Thymus (tissue), 11 donors: ENCODE measurements around the gene VEZF1. TPM values are rescaled to one million over a fixed set of nuclear protein-coding genes. Genes with fewer than 3 reads are reported as not detected.
A peak's percentile ranks its signal among the peaks of the same experiment; 100 is the strongest.

Experiments
- DNase-seq, 9 donors: peaks; one replicate each; pipeline ENCODE4 v3.0.0-alpha.2; 2013; ENCODE audit warnings: low spot score in 9 of 9, low read depth in 6 of 9, missing footprints in 1 of 9
- H3K27ac ChIP-seq, 2 donors: one replicate each; pipeline ENCODE4 v1.5.1; 2013; ENCODE audit warnings: control low read depth in 1 of 2, low read depth in 1 of 2, low read length in 1 of 2, mild to moderate bottlenecking in 1 of 2, moderate library complexity in 1 of 2
- H3K27me3 ChIP-seq, 2 donors: one replicate each; pipeline ENCODE4 v1.5.1; 2013; ENCODE audit warnings: low read length in 1 of 2; ENCODE audit not compliant: control insufficient read depth in 2 of 2, insufficient read depth in 1 of 2
- H3K36me3 ChIP-seq, 2 donors: one replicate each; pipeline ENCODE4 v1.5.1; 2013; ENCODE audit warnings: low read length in 1 of 2, mild to moderate bottlenecking in 1 of 2, moderate library complexity in 1 of 2; ENCODE audit not compliant: control insufficient read depth in 2 of 2, insufficient read depth in 2 of 2
- H3K4me1 ChIP-seq, 2 donors: one replicate each; pipeline ENCODE4 v1.5.1; 2013; ENCODE audit warnings: low read length in 2 of 2; ENCODE audit not compliant: control insufficient read depth in 2 of 2, insufficient read depth in 2 of 2
- H3K4me3 ChIP-seq, 2 donors: one replicate each; pipeline ENCODE4 v1.5.1; 2013; ENCODE audit warnings: low read length in 2 of 2, control low read depth in 1 of 2, mild to moderate bottlenecking in 1 of 2
- H3K9me3 ChIP-seq, 2 donors: one replicate each; pipeline ENCODE4 v1.5.1; 2013; ENCODE audit warnings: low read length in 1 of 2, mild to moderate bottlenecking in 1 of 2; ENCODE audit not compliant: control insufficient read depth in 2 of 2, insufficient read depth in 1 of 2
- WGBS: extraction: QIAGEN DNeasy Blood & Tissue Kit; methylation state at CpG from one replicate; pipeline ENCODE4 v1.1.7; 2013; 5-methylcytosine and 5-hydroxymethylcytosine counted together
- polyA plus RNA-seq: library from polyadenylated mRNA; stranded (reverse); fragments of 200-250 nt; gene quantifications from one replicate; pipeline ENCODE4 v1.2.3, GENCODE V29; 2013
- total RNA-seq: library from RNA; stranded (reverse); fragments of 120-200 nt; gene quantifications from one replicate; pipeline ENCODE4 v1.2.4, GENCODE V29; 2013
- donor health status: healthy.

The VEZF1 gene
- total and polyA plus RNA-seq, 2 donors, result 31.8 to 39.7 TPM

DNA sequence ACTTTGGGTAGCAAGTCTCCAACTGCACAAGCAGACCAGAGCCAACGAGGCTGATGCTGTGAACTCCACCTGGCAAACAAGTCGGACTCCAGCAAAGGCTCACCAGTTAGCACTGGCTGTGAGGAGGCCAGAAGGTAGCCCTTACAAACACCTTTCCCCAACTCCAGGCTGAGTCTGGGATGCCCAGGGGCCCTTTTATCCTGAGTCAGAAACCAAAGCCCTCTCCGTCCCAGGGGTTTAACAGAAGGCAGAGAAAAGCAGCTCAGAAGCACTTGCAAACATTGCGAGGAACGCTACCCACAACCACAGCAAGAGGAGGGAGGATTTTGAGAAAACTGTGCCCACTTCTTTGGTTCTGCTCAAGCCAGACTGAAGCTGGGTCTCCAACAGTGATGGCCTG is 57.8 kb downstream of the VEZF1 start:
- 98% methylated on average over 5 of the region's 5 CpGs for WGBS
- Histone ChIP-seq H3K4me3 (no peak overlapping the region), H3K27ac (no peak overlapping the region), H3K27me3 (peaks cover 2 to 19% of the 10 kb centered on the region in 2 donors), H3K4me1 (peaks cover 0 to 29% of the 10 kb centered on the region in 2 donors), H3K9me3 (no peaks in the 10 kb centered on the region), H3K36me3 (no peaks in the 10 kb centered on the region)
- no peak for DNase-seq

DNA sequence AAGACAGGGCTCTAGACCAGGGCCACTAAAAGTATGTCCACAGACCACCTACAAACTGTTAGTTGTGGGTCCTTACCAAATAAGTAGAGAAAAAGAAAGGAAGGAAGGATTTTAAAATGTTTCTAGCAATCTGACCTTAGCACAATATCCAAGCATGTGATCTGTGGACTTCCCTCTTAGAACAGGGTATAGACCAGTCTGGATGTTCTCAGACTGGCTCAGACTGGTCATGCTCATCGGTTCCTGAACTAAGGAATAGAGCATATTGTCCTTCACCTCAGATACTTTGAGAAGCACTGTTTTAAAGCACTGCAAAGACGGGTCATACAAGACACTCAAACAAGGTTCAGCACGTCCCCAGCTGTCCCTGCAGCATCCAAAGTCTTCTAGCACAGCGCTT is 58.7 kb downstream of the VEZF1 start:
- peaks cover 0 to 32% of the 10 kb centered on the region in 2 donors for H3K4me1 ChIP-seq
- H3K27me3 ChIP-seq, result peaks cover 0 to 14% of the 10 kb centered on the region in 2 donors
- H3K9me3 ChIP-seq, result no peaks in the 10 kb centered on the region
- WGBS, result 76% methylated on average over 4 of the region's 4 CpGs
- H3K36me3 ChIP-seq, result no peaks in the 10 kb centered on the region
- no peak overlapping the region for H3K4me3 ChIP-seq
- no peak for DNase-seq
- H3K27ac ChIP-seq, result no peak overlapping the region

GRCh38 chr17:57928928-57929327 is 59.1 kb downstream of the VEZF1 start:
- no peak for DNase-seq
- H3K4me1 ChIP-seq, result peaks cover 0 to 34% of the 10 kb centered on the region in 2 donors
- H3K27ac ChIP-seq, result no peak overlapping the region
- 96% methylated on average over 5 of the region's 5 CpGs for WGBS
- H3K4me3 ChIP-seq, result no peak overlapping the region
- H3K36me3 ChIP-seq, result no peaks in the 10 kb centered on the region
- H3K27me3 ChIP-seq, result peaks cover 0 to 14% of the 10 kb centered on the region in 2 donors
- H3K9me3 ChIP-seq, result no peaks in the 10 kb centered on the region

DNA sequence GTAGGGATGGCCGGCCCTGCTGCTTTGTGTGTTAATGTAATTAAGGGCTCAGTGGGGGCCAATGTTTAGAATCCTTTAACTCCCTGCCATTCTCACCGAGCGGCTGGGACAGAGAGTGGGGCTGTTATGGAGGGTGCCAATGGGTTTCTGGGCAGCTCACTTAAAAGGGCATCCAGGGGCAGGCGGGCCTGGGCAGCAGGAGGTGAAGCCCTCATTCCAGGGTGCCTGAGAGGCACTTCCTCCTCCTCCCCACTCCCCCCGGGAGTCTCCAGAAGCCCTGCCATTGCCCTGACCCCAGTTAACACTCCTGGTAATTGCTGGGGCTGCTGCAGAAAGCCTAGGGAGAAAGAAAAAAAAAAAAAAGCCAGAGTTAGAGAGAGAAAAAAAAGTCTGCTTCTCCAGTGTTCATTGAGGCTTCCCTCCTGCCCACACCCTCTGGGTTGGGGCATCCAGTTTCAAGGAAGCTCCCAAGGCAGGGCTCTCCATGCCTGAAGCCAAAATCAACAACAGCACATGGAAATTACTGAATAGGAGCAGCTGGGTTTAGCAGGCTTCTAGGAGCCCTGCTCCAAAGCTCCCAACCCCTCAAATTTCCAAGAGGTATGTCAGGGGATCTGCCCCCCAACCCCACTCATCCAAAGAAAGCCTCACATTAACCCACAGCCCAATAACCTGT is 60.9 kb downstream of the VEZF1 start:
- H3K4me1 ChIP-seq, result peaks cover 0 to 27% of the 10 kb centered on the region in 2 donors
- peaks cover 0 to 12% of the 10 kb centered on the region in 2 donors for H3K27me3 ChIP-seq
- H3K9me3 ChIP-seq, result no peaks in the 10 kb centered on the region
- H3K4me3 ChIP-seq, result no peak overlapping the region
- no peak for DNase-seq
- WGBS, result 88% methylated on average over 5 of the region's 5 CpGs
- H3K36me3 ChIP-seq, result no peaks in the 10 kb centered on the region
- H3K27ac ChIP-seq, result no peak overlapping the region

- Histone ChIP-seq H3K4me1 (peaks cover 0 to 28% of the 10 kb centered on the region in 2 donors), H3K9me3 (no peaks in the 10 kb centered on the region), H3K27me3 (peaks cover 0 to 12% of the 10 kb centered on the region in 2 donors), H3K27ac (no peak overlapping the region), H3K36me3 (no peaks in the 10 kb centered on the region), H3K4me3 (no peak overlapping the region)
- no peak for DNase-seq
- WGBS, result 82% methylated on average over 7 of the region's 7 CpGs
These were observed 61.4 kb downstream of the VEZF1 start for GRCh38 chr17:57926723-57927047.

GRCh38 chr17:57925361-57925990 is 62.6 kb downstream of the VEZF1 start:
- H3K27ac ChIP-seq, result peak overlapping the region in 1 of 2 donors; percentile 8

DNA sequence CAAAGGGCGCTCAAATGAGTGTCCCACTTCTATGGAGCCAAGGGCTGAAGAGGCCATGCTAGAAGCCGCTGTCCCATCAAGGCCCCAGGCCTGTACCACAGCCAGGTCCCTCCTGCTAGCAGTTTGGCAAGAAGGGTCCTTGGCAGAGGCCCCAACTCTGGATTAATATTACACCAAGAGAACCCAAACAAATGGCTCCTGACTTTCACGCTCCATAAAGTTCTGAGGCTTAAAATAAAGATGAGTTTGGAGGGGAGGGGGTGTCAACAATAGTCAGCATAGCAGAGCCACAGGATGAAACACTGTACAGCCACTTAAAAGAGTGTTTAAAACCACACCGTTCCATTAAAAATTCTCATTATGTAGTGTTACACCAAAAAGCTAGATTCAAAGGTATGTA is 63.4 kb downstream of the VEZF1 start:
- Histone ChIP-seq H3K4me1 (peaks cover 0 to 32% of the 10 kb centered on the region in 2 donors), H3K4me3 (no peak overlapping the region), H3K9me3 (no peaks in the 10 kb centered on the region), H3K36me3 (no peaks in the 10 kb centered on the region), H3K27me3 (peaks cover 0 to 3% of the 10 kb centered on the region in 2 donors), H3K27ac (no peak overlapping the region)
- peak in 1 of 9 donors; percentile 24 for DNase-seq
- 55% methylated on average over 4 of the region's 4 CpGs for WGBS

More at GRCh38 chr17:57925361-57925990, 62.6 kb downstream of the VEZF1 start:
- DNase-seq, result no peak
- peaks cover 0 to 8% of the 10 kb centered on the region in 2 donors for H3K27me3 ChIP-seq
- no peak overlapping the region for H3K4me3 ChIP-seq
- H3K4me1 ChIP-seq, result peaks cover 0 to 32% of the 10 kb centered on the region in 2 donors
- no peaks in the 10 kb centered on the region for H3K9me3 ChIP-seq
- H3K36me3 ChIP-seq, result no peaks in the 10 kb centered on the region
- WGBS, result 89% methylated on average over 9 of the region's 9 CpGs

Other genes starting within 250 kb of the VEZF1 start
- gene CCDC182, start 243.0 kb downstream of the VEZF1 start, total RNA-seq, result not detected
- gene CCDC182, start 243.0 kb downstream of the VEZF1 start, polyA plus RNA-seq, result 0.05 TPM
- gene MRPS23, start 138.2 kb downstream of the VEZF1 start, total RNA-seq, result 50.8 TPM
- 22.7 TPM for gene MRPS23, start 138.2 kb downstream of the VEZF1 start, polyA plus RNA-seq
- gene CUEDC1, start 32.8 kb downstream of the VEZF1 start, total RNA-seq, result 3.1 TPM
- 19.3 TPM for gene CUEDC1, start 32.8 kb downstream of the VEZF1 start, polyA plus RNA-seq
- 307 TPM for gene SRSF1, start 19.0 kb upstream of the VEZF1 start, total RNA-seq
- gene SRSF1, start 19.0 kb upstream of the VEZF1 start, polyA plus RNA-seq, result 104 TPM
- gene DYNLL2, start 95.2 kb upstream of the VEZF1 start, total RNA-seq, result 11.7 TPM
- gene DYNLL2, start 95.2 kb upstream of the VEZF1 start, polyA plus RNA-seq, result 23.2 TPM
- gene OR4D1, start 160.1 kb upstream of the VEZF1 start, total RNA-seq, result 0.05 TPM
- 0.11 TPM for gene OR4D1, start 160.1 kb upstream of the VEZF1 start, polyA plus RNA-seq
- not detected for gene OR4D2, start 178.7 kb upstream of the VEZF1 start, total RNA-seq
- gene OR4D2, start 178.7 kb upstream of the VEZF1 start, polyA plus RNA-seq, result 0.02 TPM
- gene EPX, start 204.5 kb upstream of the VEZF1 start, total RNA-seq, result 14.9 TPM
- 1.3 TPM for gene EPX, start 204.5 kb upstream of the VEZF1 start, polyA plus RNA-seq
- gene MKS1, start 231.0 kb upstream of the VEZF1 start, total RNA-seq, result 11.9 TPM
- gene MKS1, start 231.0 kb upstream of the VEZF1 start, polyA plus RNA-seq, result 12.5 TPM